Measurements from ENCODE around the gene ALG14. TPM values are rescaled to one million over a fixed set of nuclear protein-coding genes. Genes with fewer than 3 reads are reported as not detected.
A peak's percentile ranks its signal among the peaks of the same experiment; 100 is the strongest.

ALG14 gene
- total and polyA plus RNA-seq, 9 donors, result 3.2 to 9.3 (median 7.1) TPM

- WGBS (ENCODE audit: insufficient coverage), result 0% methylated on average over 56 of the region's 57 CpGs
- H3K9me3 ChIP-seq (replicated peaks; ENCODE audit: control insufficient read depth, low read depth, low read length), result no peaks in the 10 kb centered on the region
- H3K36me3 ChIP-seq (ENCODE audit: control insufficient read depth, insufficient read depth, low read length), result peaks cover 13% of the 10 kb centered on the region
- H3K4me3 ChIP-seq (ENCODE audit: low read length), result peak within 1 kb of the TSS; percentile 93
- DNase-seq, result peak; percentile 98
- no peaks in the 10 kb centered on the region for H3K27me3 ChIP-seq (ENCODE audit: control insufficient read depth, insufficient read depth, low read length)
- H3K27ac ChIP-seq (ENCODE audit: low read length), result peak within 1 kb of the TSS; percentile 99
- peaks cover 40% of the 10 kb centered on the region for H3K4me1 ChIP-seq (ENCODE audit: control insufficient read depth, insufficient read depth, low read length)
These were observed 145.8 kb downstream of the ALG14 start, which contains the start of gene CNN3 for GRCh38 chr1:94926915-94927404. Gene CNN3, minus strand, starts transcription at chr1:94927110. Its CDS starts 216 bp downstream, at chr1:94926894.

DNA sequence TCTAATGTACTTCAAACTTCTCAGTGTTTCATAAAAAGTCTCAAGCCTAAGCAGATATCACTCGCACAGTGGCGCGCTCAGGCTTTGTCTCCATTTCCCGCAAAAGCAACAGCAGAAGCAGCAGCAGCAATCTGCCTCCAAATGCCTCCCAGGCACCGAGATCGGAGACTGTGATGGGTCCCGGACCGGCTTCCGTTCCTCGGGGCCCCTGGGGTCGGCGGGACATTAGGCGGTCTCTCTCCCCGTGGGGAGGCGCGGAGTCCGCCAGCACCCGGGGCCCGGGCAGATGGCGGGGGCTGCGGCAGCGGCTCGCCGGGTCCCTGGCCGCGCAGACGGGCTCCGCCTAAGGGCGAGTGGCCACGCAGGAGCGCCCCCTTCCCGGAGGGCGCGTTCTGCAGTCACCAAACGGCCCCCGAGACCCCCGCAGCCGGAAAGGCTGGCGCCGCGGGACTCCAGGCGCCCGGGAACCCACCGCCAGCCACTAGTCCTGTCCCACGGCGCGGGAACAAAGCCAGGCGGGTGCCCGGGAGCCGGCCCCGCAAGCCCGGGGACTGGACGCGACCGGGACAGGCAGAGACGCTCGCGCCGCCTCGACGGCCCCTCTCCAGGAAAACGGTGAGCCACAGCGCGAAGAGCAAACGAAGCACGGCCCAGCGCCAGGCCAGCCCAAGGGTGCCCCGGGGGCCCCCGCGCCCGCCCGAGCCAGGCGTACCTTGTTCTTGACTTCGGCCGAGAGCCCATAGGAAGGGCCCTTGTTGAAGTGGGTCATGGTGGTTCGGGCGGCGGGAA is 146.4 kb downstream of the ALG14 start:
- Histone ChIP-seq H3K27ac (ENCODE audit: low read length) (peak overlapping the region; percentile 99), H3K9me3 (replicated peaks; ENCODE audit: control insufficient read depth, low read depth, low read length) (no peaks in the 10 kb centered on the region), H3K4me1 (ENCODE audit: control insufficient read depth, insufficient read depth, low read length) (peaks cover 43% of the 10 kb centered on the region), H3K27me3 (ENCODE audit: control insufficient read depth, insufficient read depth, low read length) (no peaks in the 10 kb centered on the region), H3K36me3 (ENCODE audit: control insufficient read depth, insufficient read depth, low read length) (peaks cover 14% of the 10 kb centered on the region), H3K4me3 (ENCODE audit: low read length) (peak overlapping the region; percentile 93)
- DNase-seq, result peak; percentile 81
- under 1% methylated on average over 77 of the region's 78 CpGs for WGBS (ENCODE audit: insufficient coverage)

DNA sequence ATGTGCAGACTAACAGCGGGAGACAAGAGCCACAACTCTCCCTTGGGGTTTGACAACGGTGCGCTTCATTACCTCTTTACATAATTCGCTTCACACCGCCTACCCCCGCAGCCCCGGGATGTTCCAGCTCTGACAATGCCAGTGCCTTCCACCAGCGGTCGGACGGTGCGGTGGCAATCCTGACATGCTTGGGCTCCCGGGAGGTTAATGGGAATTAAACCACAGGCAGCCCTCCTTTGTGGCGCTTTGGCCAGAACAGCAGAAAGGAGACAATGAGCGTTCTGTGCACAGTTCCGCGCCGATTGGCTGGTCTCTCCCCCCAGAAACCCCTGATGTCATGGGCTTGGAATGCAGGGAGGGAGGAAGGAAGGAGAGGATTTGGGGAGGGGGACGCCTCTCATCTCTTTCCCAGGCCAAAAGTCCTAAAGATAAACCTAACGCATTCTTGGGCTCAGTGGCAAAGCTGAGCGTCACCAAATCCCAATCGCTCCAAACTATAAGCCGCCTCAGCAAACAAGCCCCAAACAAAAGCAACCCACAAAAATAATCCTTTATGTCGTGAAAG is 147.1 kb downstream of the ALG14 start:
- Histone ChIP-seq H3K36me3 (ENCODE audit: control insufficient read depth, insufficient read depth, low read length) (peaks cover 14% of the 10 kb centered on the region), H3K27me3 (ENCODE audit: control insufficient read depth, insufficient read depth, low read length) (no peaks in the 10 kb centered on the region), H3K4me3 (ENCODE audit: low read length) (peak overlapping the region; percentile 93), H3K4me1 (ENCODE audit: control insufficient read depth, insufficient read depth, low read length) (peaks cover 43% of the 10 kb centered on the region), H3K27ac (ENCODE audit: low read length) (peak overlapping the region; percentile 99), H3K9me3 (replicated peaks; ENCODE audit: control insufficient read depth, low read depth, low read length) (no peaks in the 10 kb centered on the region)
- WGBS (ENCODE audit: insufficient coverage), result 0% methylated on average over 16 of the region's 23 CpGs
- DNase-seq, result peak; percentile 98

GRCh38 chr1:94925004-94925403 is 147.7 kb downstream of the ALG14 start:
- DNase-seq, result peak; percentile 74
- H3K4me1 ChIP-seq (ENCODE audit: control insufficient read depth, insufficient read depth, low read length), result peaks cover 45% of the 10 kb centered on the region
- H3K27me3 ChIP-seq (ENCODE audit: control insufficient read depth, insufficient read depth, low read length), result no peaks in the 10 kb centered on the region
- H3K36me3 ChIP-seq (ENCODE audit: control insufficient read depth, insufficient read depth, low read length), result peaks cover 14% of the 10 kb centered on the region
- no peaks in the 10 kb centered on the region for H3K9me3 ChIP-seq (replicated peaks; ENCODE audit: control insufficient read depth, low read depth, low read length)
- H3K4me3 ChIP-seq (ENCODE audit: low read length), result peak overlapping the region; percentile 93
- H3K27ac ChIP-seq (ENCODE audit: low read length), result peak overlapping the region; percentile 99
- WGBS (ENCODE audit: insufficient coverage), result no CpG with 5 or more reads among the region's 2 CpGs

Other genes with a start within 250 kb of the ALG14 start
- 315 TPM for gene CNN3, start 145.8 kb downstream of the ALG14 start, total RNA-seq
- gene CNN3, start 145.8 kb downstream of the ALG14 start, polyA plus RNA-seq (ENCODE audit: insufficient read depth in 1 of 8, insufficient read length in 8 of 8, low replicate concordance in 1 of 8), result 100 to 1,000 TPM; 294 to 507 (median 379) TPM
- 11.1 TPM for gene TLCD4, start 44.4 kb upstream of the ALG14 start, total RNA-seq
- gene TLCD4, start 44.4 kb upstream of the ALG14 start, polyA plus RNA-seq (ENCODE audit: insufficient read depth in 1 of 8, insufficient read length in 8 of 8, low replicate concordance in 1 of 8), result 10 to 100 TPM in 2 of 8 donors, 1 to 10 TPM in 6; 5.6 to 10.5 (median 7.8) TPM
- gene RWDD3, start 161.3 kb upstream of the ALG14 start, total RNA-seq, result 30.0 TPM
- 10 to 100 TPM; 27.5 to 32.7 (median 30.4) TPM for gene RWDD3, start 161.3 kb upstream of the ALG14 start, polyA plus RNA-seq (ENCODE audit: insufficient read depth in 1 of 8, insufficient read length in 8 of 8, low replicate concordance in 1 of 8)

Data from muscle of leg (tissue), 11 donors.